ENCODE data around the gene DUSP1.
"Not testable (repeated sequence)": the region's sequence is repeated elsewhere in the genome, so short reads cannot be mapped to it uniquely, and the experiment has no call there.

DUSP1 gene

GRCh38 chr5:172797771-172798191, 26.8 kb upstream of the DUSP1 start:
- no peak for DNase-seq (ENCODE audit: low read depth in 2 of 2)

- no peak for DNase-seq (ENCODE audit: low read depth in 2 of 2)
These were observed 25.3 kb upstream of the DUSP1 start for GRCh38 chr5:172796306-172796705.

DNA sequence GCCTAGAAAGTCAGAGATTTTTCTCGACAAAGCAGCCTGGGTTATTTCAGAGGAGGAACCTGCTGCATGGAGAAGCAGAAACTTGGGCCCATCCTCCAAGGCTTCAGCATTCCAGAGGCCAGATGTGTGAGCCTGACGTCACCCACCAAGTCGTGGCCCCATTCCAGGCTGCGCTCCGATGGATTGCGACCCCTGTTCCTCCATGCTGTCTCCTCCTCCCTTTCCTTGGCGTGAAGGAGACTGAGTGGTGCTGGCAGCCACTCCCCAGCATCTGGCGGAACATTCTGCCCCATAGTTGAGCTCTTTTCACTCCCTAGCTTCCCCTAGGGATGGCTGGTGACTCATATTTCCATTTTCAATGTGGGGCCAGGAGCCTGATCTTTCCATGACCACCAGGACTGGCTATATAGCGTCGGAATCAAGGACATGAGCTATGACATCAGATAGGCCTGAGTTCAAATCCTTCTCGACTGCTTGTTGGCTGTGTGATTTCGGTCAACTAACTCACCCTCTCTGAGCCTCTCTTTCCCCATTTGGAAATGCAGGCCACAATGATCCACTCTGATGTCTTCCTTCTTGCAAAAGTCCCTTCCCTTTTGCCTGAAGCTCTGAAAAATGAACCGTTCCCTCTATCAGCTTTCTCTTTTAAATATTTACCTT, 24.5 kb upstream of the DUSP1 start:
- DNase-seq (ENCODE audit: low read depth in 2 of 2): no peak

- no peak for DNase-seq (ENCODE audit: low read depth in 2 of 2)
These were observed 22.8 kb upstream of the DUSP1 start for GRCh38 chr5:172793577-172794488.

DNA sequence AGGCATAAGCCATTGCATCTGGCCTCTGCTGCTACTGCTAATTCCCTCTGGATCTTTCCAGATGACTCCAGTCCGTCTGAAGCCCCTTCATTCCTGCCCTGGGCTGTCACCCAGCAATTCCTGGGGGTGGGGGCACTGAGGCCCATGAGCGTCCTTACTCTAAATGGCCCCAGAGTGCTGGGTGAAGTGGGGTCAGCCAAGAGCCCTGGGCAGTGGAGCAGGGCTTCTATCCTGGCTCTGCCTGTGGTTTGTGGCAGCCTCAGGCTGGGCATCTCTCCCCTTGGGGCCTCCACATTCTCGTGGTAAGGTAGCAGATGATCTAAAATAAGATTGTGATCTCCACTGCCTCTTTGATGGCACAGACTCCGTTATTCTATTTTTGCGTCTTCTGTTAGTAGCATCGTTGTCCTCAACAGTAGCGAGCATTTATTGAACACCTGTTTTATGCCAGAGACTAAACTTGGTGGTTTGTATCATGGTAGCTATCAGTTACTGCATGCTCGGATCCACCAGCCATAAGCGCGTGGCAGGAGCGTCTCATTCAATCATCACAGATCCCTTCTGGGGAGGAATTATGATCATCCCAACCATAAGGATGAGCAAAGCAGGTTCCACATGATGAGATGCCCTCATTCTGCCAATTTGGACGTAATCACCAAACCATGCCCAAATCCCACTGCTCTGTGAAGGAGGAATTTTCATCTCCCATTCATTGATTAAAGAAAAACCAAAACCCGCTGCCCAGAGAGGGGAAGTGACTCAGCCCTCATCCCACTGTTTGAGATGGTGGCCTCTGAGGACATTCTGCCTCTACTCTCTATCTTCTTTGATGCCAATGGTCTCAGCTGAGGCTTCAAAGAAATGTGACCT, 21.9 kb upstream of the DUSP1 start:
- no peak for DNase-seq (ENCODE audit: low read depth in 2 of 2)

DNA sequence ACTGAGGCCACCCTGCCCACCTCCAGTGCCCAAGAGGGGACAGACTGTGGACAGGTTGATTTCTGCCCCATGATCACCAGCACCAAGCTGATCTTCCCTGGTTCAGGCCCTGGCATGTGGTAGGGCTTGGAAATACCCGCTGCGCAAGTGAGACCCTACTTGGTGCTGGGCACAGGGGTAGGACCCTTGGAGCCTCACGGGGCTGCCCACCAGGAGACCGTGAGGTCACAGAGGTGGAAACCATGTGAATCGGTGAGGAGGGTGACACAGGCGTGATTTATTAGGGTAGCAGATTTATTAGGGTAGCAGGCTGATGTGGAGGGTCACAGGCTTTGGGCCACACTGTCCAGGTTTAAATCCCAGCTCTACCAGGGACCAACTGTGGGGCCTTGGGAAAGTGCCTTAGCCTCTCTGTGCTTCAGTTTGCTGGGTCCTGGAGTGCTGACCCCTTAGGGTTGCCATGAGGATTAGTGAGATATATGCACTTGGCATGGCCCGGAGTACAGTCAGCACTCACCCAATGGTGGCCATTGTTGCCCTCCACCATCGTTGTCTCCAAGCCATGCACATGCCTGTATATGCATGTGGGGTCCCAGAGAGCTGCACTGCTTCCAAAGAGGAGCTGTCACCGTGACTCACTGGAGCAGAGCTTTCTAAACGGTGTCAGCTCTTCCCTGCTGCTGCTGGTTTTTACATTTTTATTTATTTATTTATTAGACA, 20.9 kb upstream of the DUSP1 start:
- no peak for DNase-seq (ENCODE audit: low read depth in 2 of 2)

DNA sequence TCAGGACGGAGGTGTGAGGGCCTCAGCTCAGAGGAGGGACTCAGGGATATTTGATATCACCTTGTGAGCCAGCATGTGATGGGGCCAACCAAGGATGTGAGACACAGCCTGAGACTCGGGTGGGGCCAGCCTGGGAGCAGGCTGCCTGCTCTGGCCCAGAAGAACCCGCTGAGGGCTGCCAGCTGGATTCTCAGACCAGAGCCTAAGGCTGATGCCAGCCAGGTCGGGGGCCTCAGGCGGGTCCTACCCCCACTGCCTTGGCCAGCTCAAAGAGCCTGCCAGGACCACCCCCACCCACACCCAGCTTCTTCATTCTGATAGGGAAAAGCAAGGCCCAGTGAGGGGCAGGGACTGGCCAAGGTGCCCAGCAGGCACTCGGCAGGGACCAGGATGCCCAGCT, 20.3 kb upstream of the DUSP1 start:
- no peak for DNase-seq (ENCODE audit: low read depth in 2 of 2)

GRCh38 chr5:172790496-172790889, 19.5 kb upstream of the DUSP1 start:
- DNase-seq (ENCODE audit: low read depth in 2 of 2): no peak

GRCh38 chr5:172789687-172790495, 18.9 kb upstream of the DUSP1 start:
- no peak for DNase-seq (ENCODE audit: low read depth in 2 of 2)

- no peak for DNase-seq (ENCODE audit: low read depth in 2 of 2)
These were observed 18.0 kb upstream of the DUSP1 start for GRCh38 chr5:172788771-172789686.

DNA sequence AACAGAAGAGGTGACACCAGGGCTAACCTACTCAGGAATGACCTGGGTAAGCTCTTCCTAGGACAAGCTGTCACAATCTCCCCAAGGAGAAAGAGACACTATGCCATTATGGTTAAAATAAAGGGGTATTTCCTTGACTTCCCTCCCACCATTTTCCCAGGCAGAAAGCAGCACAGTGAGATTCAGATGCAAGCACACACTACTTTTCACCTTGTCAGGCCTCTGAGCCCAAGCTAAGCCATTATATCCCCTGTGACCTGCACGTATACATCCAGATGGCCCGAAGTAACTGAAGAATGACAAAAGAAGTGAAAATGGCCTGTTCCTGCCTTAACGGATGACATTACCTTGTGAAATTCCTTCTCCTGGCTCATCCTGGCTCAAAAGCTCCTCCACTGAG, 16.5 kb upstream of the DUSP1 start:
- not testable (repeated sequence) for DNase-seq (ENCODE audit: low read depth in 2 of 2)

GRCh38 chr5:172786736-172787462, 15.9 kb upstream of the DUSP1 start:
- DNase-seq (ENCODE audit: low read depth in 2 of 2): no peak

DNA sequence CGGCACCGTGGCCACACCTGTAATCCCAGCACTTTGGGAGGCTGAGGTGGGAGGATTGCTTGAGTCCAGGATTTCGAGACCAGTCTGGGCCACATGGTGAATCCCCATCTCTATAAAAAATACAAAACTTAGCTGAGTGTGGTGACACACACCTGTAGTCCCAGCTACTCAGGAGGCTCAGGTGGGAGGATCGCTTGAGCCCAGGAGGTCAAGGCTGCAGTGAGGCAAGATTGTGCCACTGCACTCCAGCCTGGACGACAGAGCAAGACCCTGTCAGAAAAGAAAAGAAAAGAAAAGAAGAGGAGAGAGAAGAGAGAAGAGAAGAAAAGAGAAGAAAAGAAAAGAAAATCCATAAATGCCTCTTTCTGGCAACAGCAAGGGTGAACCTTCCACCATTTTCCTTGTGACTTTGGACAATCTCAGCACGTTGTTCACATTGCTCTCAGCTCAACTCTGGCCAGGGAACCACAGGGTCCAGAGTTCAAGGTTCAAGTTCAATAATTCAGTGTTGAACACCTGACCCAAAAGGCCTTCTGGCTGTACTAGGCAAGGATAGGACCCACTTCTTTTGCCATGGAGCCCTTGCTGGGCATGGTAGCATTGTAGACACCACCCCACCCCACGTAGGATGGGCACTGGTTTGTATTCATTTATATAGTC, 14.6 kb upstream of the DUSP1 start:
- DNase-seq (ENCODE audit: low read depth in 2 of 2): no peak

DNA sequence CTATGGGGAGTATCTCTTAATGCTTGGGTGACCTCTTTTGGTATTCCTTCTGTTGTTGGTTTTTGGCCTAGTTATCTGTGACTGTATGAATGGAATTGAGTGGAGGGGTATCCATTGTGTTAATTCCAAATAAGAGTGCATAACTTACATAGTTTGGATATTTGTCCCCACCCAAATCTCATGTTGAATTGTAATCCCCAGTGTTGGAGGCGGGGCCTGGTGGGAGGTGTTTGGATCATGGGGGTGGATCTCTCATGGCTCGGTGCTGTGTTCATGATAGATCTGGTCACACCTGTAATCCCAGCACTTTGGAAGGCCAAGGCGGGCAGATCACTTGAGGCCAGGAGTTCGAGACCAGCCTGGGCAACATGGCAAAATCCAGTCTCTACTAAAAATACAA, 13.2 kb upstream of the DUSP1 start:
- DNase-seq (ENCODE audit: low read depth in 2 of 2): not testable (repeated sequence)

DNA sequence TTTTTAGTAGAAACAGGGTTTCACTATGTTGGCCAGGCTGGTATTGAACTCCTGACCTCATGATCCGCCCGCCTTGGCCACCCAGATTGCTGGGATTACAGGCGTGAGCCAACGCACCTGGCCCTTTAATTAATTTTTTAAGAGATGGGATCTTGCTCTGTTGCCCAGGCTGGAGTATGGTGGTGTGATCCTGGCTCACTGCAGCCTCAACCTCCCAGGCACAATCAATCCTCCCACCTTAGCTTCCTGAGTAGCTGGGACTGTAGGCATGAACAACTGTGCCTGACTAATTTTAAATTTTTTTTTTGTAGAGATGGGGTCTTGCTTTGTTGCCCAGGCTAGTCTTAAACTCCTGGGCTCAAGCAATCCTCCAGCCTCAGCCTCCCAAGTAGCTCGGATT, 12.3 kb upstream of the DUSP1 start:
- not testable (repeated sequence) for DNase-seq (ENCODE audit: low read depth in 2 of 2)

GRCh38 chr5:172782169-172783039, 11.4 kb upstream of the DUSP1 start:
- DNase-seq (ENCODE audit: low read depth in 2 of 2): no peak

GRCh38 chr5:172779691-172780341, 8.8 kb upstream of the DUSP1 start:
- no peak for DNase-seq (ENCODE audit: low read depth in 2 of 2)
